Measurements from ENCODE around the gene PUM1. TPM values are rescaled to one million over a fixed set of nuclear protein-coding genes. Genes with fewer than 3 reads are reported as not detected.
A peak's percentile ranks its signal among the peaks of the same experiment; 100 is the strongest.

Gene PUM1
- total and polyA plus RNA-seq, 8 donors: 12.9 to 126 (median 78.5) TPM

DNA sequence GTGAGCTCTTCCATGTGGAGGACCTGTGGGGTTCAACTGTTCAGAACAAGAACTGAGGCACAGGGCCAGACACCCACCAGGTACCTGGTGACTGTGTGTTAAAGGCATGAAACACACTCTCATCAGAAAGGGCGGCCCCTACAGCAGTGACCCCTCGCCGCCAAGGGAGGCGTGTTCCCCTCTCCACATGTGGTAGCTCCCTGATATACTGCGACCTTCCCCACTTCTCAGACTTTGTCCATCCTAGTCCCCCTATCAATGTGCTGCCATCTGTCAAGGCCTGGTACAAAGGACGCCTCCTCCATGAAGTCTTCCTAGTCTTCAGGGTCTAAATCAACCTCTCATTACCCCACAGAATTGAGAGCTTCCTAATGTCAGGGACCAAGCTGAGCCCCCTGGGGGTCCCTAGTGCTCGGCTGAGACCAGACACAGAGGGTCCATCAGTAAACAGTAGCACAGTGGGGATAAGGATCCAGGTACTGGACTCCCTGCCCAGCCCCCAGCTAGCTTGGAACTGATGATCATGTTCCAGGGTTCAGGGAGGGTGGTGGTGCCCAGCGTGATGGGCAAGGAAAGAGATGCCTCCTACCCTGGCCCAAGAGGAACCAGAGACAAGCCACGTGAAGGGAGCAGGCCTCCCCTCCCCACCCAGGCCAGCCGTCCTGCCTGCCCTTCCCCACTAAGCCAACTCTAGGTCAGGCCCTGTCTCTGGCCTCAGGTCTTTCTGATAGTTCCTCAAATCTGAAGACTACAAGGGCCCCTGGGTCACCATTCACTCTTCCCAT lies 167.3 kb downstream of the PUM1 start:
- Histone ChIP-seq H3K4me3 (no peak overlapping the region), H3K27me3 (no peaks in the 10 kb centered on the region), H3K36me3 (no peaks in the 10 kb centered on the region), H3K9me3 (no peaks in the 10 kb centered on the region), H3K4me1 (peaks cover 23 to 74% (median 48%) of the 10 kb centered on the region in 4 donors), H3K27ac (peak overlapping the region in 1 of 5 donors; percentile 81)
- no peak for DNase-seq
- TF ChIP-seq POLR2A (IDR thresholded peaks at IDR 0.05) (no peak), POLR2AphosphoS5 (IDR thresholded peaks at IDR 0.05) (no peak), CTCF (IDR thresholded peaks at IDR 0.05) (no peak), EP300 (IDR thresholded peaks at IDR 0.05) (no peak)
- intact Hi-C loops (cut with DNase I; ENCODE audit: low total_unique reads): no loop called here
- WGBS, 5 donors: 72 to 93% (median 93%) methylated on average over 9 to 10 of the region's 10 CpGs

- no peak overlapping the region for H3K4me3 ChIP-seq
- H3K27me3 ChIP-seq: no peaks in the 10 kb centered on the region
- intact Hi-C loops (cut with DNase I; ENCODE audit: low total_unique reads): no loop called here
- DNase-seq: no peak
- H3K9me3 ChIP-seq: no peaks in the 10 kb centered on the region
- H3K36me3 ChIP-seq: no peaks in the 10 kb centered on the region
- TF ChIP-seq POLR2AphosphoS5 (IDR thresholded peaks at IDR 0.05) (no peak), EP300 (IDR thresholded peaks at IDR 0.05) (no peak), CTCF (IDR thresholded peaks at IDR 0.05) (no peak), POLR2A (IDR thresholded peaks at IDR 0.05) (no peak)
- WGBS, 5 donors: 79 to 95% (median 91%) methylated on average over 2 of the region's 2 CpGs
- H3K27ac ChIP-seq: peak overlapping the region in 2 of 5 donors; percentile 33 to 81
- H3K4me1 ChIP-seq: peaks cover 19 to 74% (median 44%) of the 10 kb centered on the region in 4 donors
Measured at GRCh38 chr1:30896905-30897304, 168.6 kb downstream of the PUM1 start.

DNA sequence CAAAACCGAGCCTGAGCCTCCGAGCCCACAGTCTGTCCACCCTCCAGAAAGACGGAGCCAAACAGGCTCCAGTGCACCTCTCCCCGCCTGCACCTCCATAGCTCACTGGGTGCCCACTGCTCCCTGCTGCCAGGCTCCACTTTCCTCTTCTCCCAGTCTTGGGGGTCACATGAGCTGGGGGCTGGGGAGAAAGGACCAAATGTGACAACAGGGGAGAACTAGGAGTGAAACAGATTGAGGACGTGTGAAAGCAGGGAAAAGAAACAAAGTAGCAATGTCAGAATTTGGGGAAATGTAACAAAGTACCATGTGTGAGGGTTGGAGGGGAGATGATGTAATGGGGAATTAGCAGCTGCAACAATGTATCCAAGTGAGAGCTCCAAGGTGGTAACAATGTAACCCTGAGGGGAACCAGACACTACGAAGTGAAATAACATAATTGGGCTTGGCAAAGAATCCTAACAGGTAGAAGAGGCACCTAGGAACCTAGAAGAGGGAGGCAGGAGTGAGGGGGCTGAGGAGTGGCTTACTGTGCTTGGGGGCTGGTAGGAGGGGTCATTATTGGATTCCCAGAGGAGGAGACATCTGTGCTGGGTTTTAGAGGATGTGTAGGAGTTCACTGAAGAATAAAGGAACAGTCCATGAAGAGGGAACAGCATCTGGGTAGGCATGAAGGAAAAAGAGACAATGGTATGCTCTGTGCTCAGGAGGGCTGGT lies 169.4 kb downstream of the PUM1 start:
- intact Hi-C loops (cut with DNase I; ENCODE audit: low total_unique reads): no loop called here
- WGBS, 5 donors: 51 to 79% (median 72%) methylated on average over 6 of the region's 6 CpGs
- H3K27me3 ChIP-seq: no peaks in the 10 kb centered on the region
- H3K36me3 ChIP-seq: no peaks in the 10 kb centered on the region
- peak overlapping the region in 3 of 5 donors; percentile 33 to 81 (median 67) for H3K27ac ChIP-seq
- DNase-seq: no peak
- no peak overlapping the region for H3K4me3 ChIP-seq
- peaks cover 11 to 70% (median 40%) of the 10 kb centered on the region in 4 donors for H3K4me1 ChIP-seq
- H3K9me3 ChIP-seq: no peaks in the 10 kb centered on the region
- TF ChIP-seq POLR2AphosphoS5 (IDR thresholded peaks at IDR 0.05): no peak
- TF ChIP-seq POLR2A (IDR thresholded peaks at IDR 0.05): no peak
- TF ChIP-seq CTCF (IDR thresholded peaks at IDR 0.05): no peak
- TF ChIP-seq EP300 (IDR thresholded peaks at IDR 0.05): no peak

DNA sequence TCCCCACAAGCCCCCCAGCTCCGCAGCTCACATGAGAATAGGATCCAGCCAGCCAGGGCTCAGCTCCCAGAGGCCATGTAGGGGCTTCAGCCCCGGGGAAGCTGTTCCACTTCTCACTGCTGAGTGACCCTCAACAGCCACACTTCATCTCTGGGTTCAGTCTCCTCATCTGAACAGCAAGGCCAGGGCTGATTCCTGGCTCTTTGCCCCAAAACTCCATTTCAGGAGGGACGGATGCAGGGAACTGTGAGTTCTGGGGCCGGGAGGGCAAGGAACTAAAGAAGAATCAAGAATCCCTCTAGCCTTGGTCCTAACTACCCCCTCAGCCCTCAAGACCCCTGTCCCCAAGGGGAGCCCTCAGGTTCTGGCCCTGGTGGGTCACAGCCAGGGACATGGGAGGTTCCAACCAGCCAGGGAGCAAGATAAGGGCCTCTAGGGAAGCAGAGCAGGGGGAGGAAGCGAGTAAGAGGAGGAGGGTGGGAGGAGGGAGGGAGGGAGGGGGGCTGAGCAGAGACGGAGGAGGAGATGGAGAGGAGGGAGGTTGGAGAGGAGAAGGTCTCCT lies 170.1 kb downstream of the PUM1 start:
- WGBS, 5 donors: 47 to 89% (median 60%) methylated on average over 4 to 6 of the region's 6 CpGs
- H3K9me3 ChIP-seq: no peaks in the 10 kb centered on the region
- H3K4me1 ChIP-seq: peaks cover 6 to 72% (median 41%) of the 10 kb centered on the region in 4 donors
- TF ChIP-seq POLR2AphosphoS5 (IDR thresholded peaks at IDR 0.05): no peak
- no peak for TF ChIP-seq CTCF (IDR thresholded peaks at IDR 0.05)
- intact Hi-C loops (cut with DNase I; ENCODE audit: low total_unique reads): no loop called here
- no peaks in the 10 kb centered on the region for H3K36me3 ChIP-seq
- no peak for DNase-seq
- H3K4me3 ChIP-seq: no peak overlapping the region
- H3K27me3 ChIP-seq: no peaks in the 10 kb centered on the region
- peak overlapping the region in 3 of 5 donors; percentile 33 to 81 (median 67) for H3K27ac ChIP-seq
